ENCODE measurements around the gene OR2W3.

The OR2W3 gene

GRCh38 chr1:247895163-247895637 is at the start of gene OR2W3:
OR2W3 (plus strand) TSS chr1:247895587; CDS start chr1:247895587, 0 bp downstream.
- no peak for DNase-seq (ENCODE audit: low read depth in 1 of 2, low spot score in 1 of 2)

- DNase-seq (ENCODE audit: low read depth in 1 of 2, low spot score in 1 of 2): no peak
Measured at GRCh38 chr1:247845693-247846017, 49.7 kb upstream of the OR2W3 start.

GRCh38 chr1:247848346-247848745 is 47.0 kb upstream of the OR2W3 start:
- DNase-seq (ENCODE audit: low read depth in 1 of 2, low spot score in 1 of 2): no peak

GRCh38 chr1:247849616-247850015 is 45.8 kb upstream of the OR2W3 start:
- DNase-seq (ENCODE audit: low read depth in 1 of 2, low spot score in 1 of 2): no peak

- DNase-seq (ENCODE audit: low read depth in 1 of 2, low spot score in 1 of 2): no peak
Measured at GRCh38 chr1:247854899-247855545, 40.4 kb upstream of the OR2W3 start.

GRCh38 chr1:247855911-247856310 is 39.5 kb upstream of the OR2W3 start:
- no peak for DNase-seq (ENCODE audit: low read depth in 1 of 2, low spot score in 1 of 2)

GRCh38 chr1:247857069-247857984 is 38.1 kb upstream of the OR2W3 start, which contains the start of gene TRIM58:
TRIM58 (plus strand) TSS chr1:247857187; CDS start chr1:247857247, 60 bp downstream.
- DNase-seq (ENCODE audit: low read depth in 1 of 2, low spot score in 1 of 2): no peak

- no peak for DNase-seq (ENCODE audit: low read depth in 1 of 2, low spot score in 1 of 2)
Measured at GRCh38 chr1:247857985-247858619, 37.3 kb upstream of the OR2W3 start.

- DNase-seq (ENCODE audit: low read depth in 1 of 2, low spot score in 1 of 2): no peak
Measured at GRCh38 chr1:247862756-247863155, 32.6 kb upstream of the OR2W3 start.

- DNase-seq (ENCODE audit: low read depth in 1 of 2, low spot score in 1 of 2): no peak
Measured at GRCh38 chr1:247864644-247865043, 30.7 kb upstream of the OR2W3 start.

- DNase-seq (ENCODE audit: low read depth in 1 of 2, low spot score in 1 of 2): no peak
Measured at GRCh38 chr1:247865416-247865815, 30.0 kb upstream of the OR2W3 start.

GRCh38 chr1:247883346-247883745 is 12.0 kb upstream of the OR2W3 start:
- DNase-seq (ENCODE audit: low read depth in 1 of 2, low spot score in 1 of 2): no peak

GRCh38 chr1:247884797-247885413 is 10.5 kb upstream of the OR2W3 start:
- DNase-seq (ENCODE audit: low read depth in 1 of 2, low spot score in 1 of 2): no peak

- no peak for DNase-seq (ENCODE audit: low read depth in 1 of 2, low spot score in 1 of 2)
Measured at GRCh38 chr1:247895976-247896375, 589 bp downstream of the OR2W3 start.

- no peak for DNase-seq (ENCODE audit: low read depth in 1 of 2, low spot score in 1 of 2)
Measured at GRCh38 chr1:247904122-247904521, 8.7 kb downstream of the OR2W3 start.

GRCh38 chr1:247905181-247905580 is 9.8 kb downstream of the OR2W3 start:
- no peak for DNase-seq (ENCODE audit: low read depth in 1 of 2, low spot score in 1 of 2)

GRCh38 chr1:247905910-247906503 is 10.6 kb downstream of the OR2W3 start:
- no peak for DNase-seq (ENCODE audit: low read depth in 1 of 2, low spot score in 1 of 2)

- no peak for DNase-seq (ENCODE audit: low read depth in 1 of 2, low spot score in 1 of 2)
Measured at GRCh38 chr1:247906504-247907047, 11.2 kb downstream of the OR2W3 start.

GRCh38 chr1:247908766-247909165 is 13.4 kb downstream of the OR2W3 start:
- no peak for DNase-seq (ENCODE audit: low read depth in 1 of 2, low spot score in 1 of 2)

GRCh38 chr1:247913786-247914185 is 18.4 kb downstream of the OR2W3 start:
- no peak for DNase-seq (ENCODE audit: low read depth in 1 of 2, low spot score in 1 of 2)

All from stimulated activated CD4-positive, alpha-beta T cell treated with anti-CD3 and anti-CD28 coated beads, Interleukin-15, amount 100 ng/mL, for 1 hour (primary cell).